ENCODE measurements around the gene DOCK2. TPM values are rescaled to one million over a fixed set of nuclear protein-coding genes. Genes with fewer than 3 reads are reported as not detected.
A peak's percentile ranks its signal among the peaks of the same experiment; 100 is the strongest.

Gene DOCK2
- total RNA-seq, 3 donors from 2014 or later, result 13.4 to 43.8 (median 19.8) TPM

- Histone ChIP-seq H3K4me3 (no peak overlapping the region), H3K9me3 (no peaks in the 10 kb centered on the region), H3K27ac (peak overlapping the region in 1 of 2 donors; percentile 32), H3K27me3 (no peaks in the 10 kb centered on the region), H3K36me3 (no peaks in the 10 kb centered on the region), H3K4me1 (peaks cover 0 to 6% of the 10 kb centered on the region in 2 donors)
- no peak for TF ChIP-seq POLR2AphosphoS5 (IDR thresholded peaks at IDR 0.05)
- intact Hi-C loops (cut with DNase I; ENCODE audit: low total_unique reads), result no loop called here
- no peak for DNase-seq (ENCODE audit: low spot score in 2 of 2)
These were observed 317.7 kb downstream of the DOCK2 start for GRCh38 chr5:169954786-169955185.

- intact Hi-C loops (cut with DNase I; ENCODE audit: low total_unique reads), result no loop called here
- DNase-seq (ENCODE audit: low spot score in 2 of 2), result no peak
- Histone ChIP-seq H3K4me1 (peaks cover 0 to 6% of the 10 kb centered on the region in 2 donors), H3K27ac (peak overlapping the region in 1 of 2 donors; percentile 52), H3K9me3 (no peaks in the 10 kb centered on the region), H3K27me3 (no peaks in the 10 kb centered on the region), H3K4me3 (no peak overlapping the region), H3K36me3 (no peaks in the 10 kb centered on the region)
- TF ChIP-seq POLR2A (IDR thresholded peaks at IDR 0.05) (no peak), POLR2AphosphoS5 (IDR thresholded peaks at IDR 0.05) (no peak), CTCF (IDR thresholded peaks at IDR 0.05) (no peak)
These were observed 319.1 kb downstream of the DOCK2 start for GRCh38 chr5:169956126-169956525.

- Histone ChIP-seq H3K4me1 (peaks cover 0 to 6% of the 10 kb centered on the region in 2 donors), H3K27ac (peak overlapping the region; percentile 64 to 76), H3K27me3 (no peaks in the 10 kb centered on the region), H3K4me3 (no peak overlapping the region), H3K36me3 (no peaks in the 10 kb centered on the region), H3K9me3 (no peaks in the 10 kb centered on the region)
- intact Hi-C loops (cut with DNase I; ENCODE audit: low total_unique reads), result no loop called here
- TF ChIP-seq POLR2AphosphoS5 (IDR thresholded peaks at IDR 0.05), result peak in 1 of 3 donors; percentile 42
- TF ChIP-seq POLR2A (IDR thresholded peaks at IDR 0.05), result no peak
- no peak for DNase-seq (ENCODE audit: low spot score in 2 of 2)
These were observed 319.7 kb downstream of the DOCK2 start for GRCh38 chr5:169956756-169957155.

- no peak for DNase-seq (ENCODE audit: low spot score in 2 of 2)
- Histone ChIP-seq H3K27ac (no peak overlapping the region), H3K27me3 (no peaks in the 10 kb centered on the region), H3K9me3 (no peaks in the 10 kb centered on the region), H3K36me3 (no peaks in the 10 kb centered on the region), H3K4me3 (no peak overlapping the region), H3K4me1 (peaks cover 0 to 6% of the 10 kb centered on the region in 2 donors)
- intact Hi-C loops (cut with DNase I; ENCODE audit: low total_unique reads), result no loop called here
- TF ChIP-seq POLR2AphosphoS5 (IDR thresholded peaks at IDR 0.05) (no peak), CTCF (IDR thresholded peaks at IDR 0.05) (no peak), POLR2A (IDR thresholded peaks at IDR 0.05) (no peak)
These were observed 321.2 kb downstream of the DOCK2 start for GRCh38 chr5:169958278-169958677.

GRCh38 chr5:169960659-169961058 is 323.6 kb downstream of the DOCK2 start:
- no peaks in the 10 kb centered on the region for H3K9me3 ChIP-seq

GRCh38 chr5:169964246-169964645 is 327.2 kb downstream of the DOCK2 start:
- intact Hi-C loops (cut with DNase I; ENCODE audit: low total_unique reads), result no loop called here
- Histone ChIP-seq H3K36me3 (no peaks in the 10 kb centered on the region), H3K27me3 (no peaks in the 10 kb centered on the region), H3K4me3 (no peak overlapping the region), H3K4me1 (no peaks in the 10 kb centered on the region), H3K9me3 (no peaks in the 10 kb centered on the region), H3K27ac (no peak overlapping the region)
- no peak for DNase-seq (ENCODE audit: low spot score in 2 of 2)
- TF ChIP-seq CTCF (IDR thresholded peaks at IDR 0.05) (no peak), POLR2A (IDR thresholded peaks at IDR 0.05) (no peak), POLR2AphosphoS5 (IDR thresholded peaks at IDR 0.05) (no peak)

More at GRCh38 chr5:169960659-169961058, 323.6 kb downstream of the DOCK2 start:
- no peak overlapping the region for H3K4me3 ChIP-seq
- DNase-seq (ENCODE audit: low spot score in 2 of 2), result no peak
- no peaks in the 10 kb centered on the region for H3K4me1 ChIP-seq
- H3K27me3 ChIP-seq, result no peaks in the 10 kb centered on the region
- H3K36me3 ChIP-seq, result no peaks in the 10 kb centered on the region
- intact Hi-C loops (cut with DNase I; ENCODE audit: low total_unique reads), result no loop called here
- H3K27ac ChIP-seq, result no peak overlapping the region
- TF ChIP-seq POLR2AphosphoS5 (IDR thresholded peaks at IDR 0.05) (no peak), POLR2A (IDR thresholded peaks at IDR 0.05) (no peak), CTCF (IDR thresholded peaks at IDR 0.05) (no peak)
